Measurements from ENCODE around the gene LHB.

- TF ChIP-seq GATA2 (IDR thresholded peaks at IDR 0.05; ENCODE audit: low read depth, low read length): no peak
- no peak for TF ChIP-seq GATA3 (IDR thresholded peaks at IDR 0.05; ENCODE audit: low read depth, low read length)
Observed at GRCh38 chr19:48982280-48982679, 34.6 kb downstream of the LHB start.
